ENCODE results near the gene MS4A4E.
A peak's percentile ranks its signal among the peaks of the same experiment; 100 is the strongest.
"Not testable (repeated sequence)": the region's sequence is repeated elsewhere in the genome, so short reads cannot be mapped to it uniquely, and the experiment has no call there.

MS4A4E gene

GRCh38 chr11:60214386-60214785 lies 28.6 kb downstream of the MS4A4E start:
- DNase-seq, result no peak

- no peak for DNase-seq
Observed at GRCh38 chr11:60211206-60211605, 31.7 kb downstream of the MS4A4E start.

GRCh38 chr11:60209977-60210376 lies 33.0 kb downstream of the MS4A4E start:
- no peak for DNase-seq

- no peak for DNase-seq
Observed at GRCh38 chr11:60208951-60209350, 34.0 kb downstream of the MS4A4E start.

- DNase-seq, result no peak
Observed at GRCh38 chr11:60208146-60208895, 34.6 kb downstream of the MS4A4E start.

GRCh38 chr11:60206616-60207015 lies 36.3 kb downstream of the MS4A4E start:
- no peak for DNase-seq

GRCh38 chr11:60204922-60205321 lies 38.0 kb downstream of the MS4A4E start:
- no peak for DNase-seq

GRCh38 chr11:60201334-60201733 lies 41.6 kb downstream of the MS4A4E start:
- not testable (repeated sequence) for DNase-seq

- DNase-seq, result no peak
Observed at GRCh38 chr11:60197442-60197841, 45.5 kb downstream of the MS4A4E start.

- no peak for DNase-seq
Observed at GRCh38 chr11:60195923-60196368, 47.0 kb downstream of the MS4A4E start.

GRCh38 chr11:60194511-60194910 lies 48.4 kb downstream of the MS4A4E start:
- no peak for DNase-seq

GRCh38 chr11:60193687-60194433 lies 49.1 kb downstream of the MS4A4E start:
- DNase-seq, result peak; percentile 4

- DNase-seq, result not testable (repeated sequence)
Observed at GRCh38 chr11:60192564-60192963, 50.4 kb downstream of the MS4A4E start.

- DNase-seq, result not testable (repeated sequence)
Observed at GRCh38 chr11:60188481-60188880, 54.5 kb downstream of the MS4A4E start.

- not testable (repeated sequence) for DNase-seq
Observed at GRCh38 chr11:60186128-60186527, 56.8 kb downstream of the MS4A4E start.

- not testable (repeated sequence) for DNase-seq
Observed at GRCh38 chr11:60185512-60185827, 57.5 kb downstream of the MS4A4E start.

- no peak for DNase-seq
Observed at GRCh38 chr11:60184824-60185511, 58.0 kb downstream of the MS4A4E start.

GRCh38 chr11:60183591-60184205 lies 59.2 kb downstream of the MS4A4E start:
- no peak for DNase-seq

- no peak for DNase-seq
Observed at GRCh38 chr11:60182541-60183330, 60.2 kb downstream of the MS4A4E start, which contains the start of gene MS4A6A. Gene MS4A6A (minus strand): TSS chr11:60183083. CDS start chr11:60181727, 1,356 bp downstream.

- no peak for DNase-seq
Observed at GRCh38 chr11:60175860-60176275, 67.1 kb downstream of the MS4A4E start.

- no peak for DNase-seq
Observed at GRCh38 chr11:60172011-60172410, 70.9 kb downstream of the MS4A4E start.

- DNase-seq, result no peak
Observed at GRCh38 chr11:60170566-60170965, 72.4 kb downstream of the MS4A4E start.

Measured in NCI-H510A treated with DMSO at 0.1 percent for 48 hours (cell line).